Neural cell (in vitro differentiated cells): ENCODE results near the gene FBRSL1. TPM values are rescaled to one million over a fixed set of nuclear protein-coding genes. Genes with fewer than 3 reads are reported as not detected.

ENCODE experiments used
- H2AFZ ChIP-seq: fragments of 200-600, 300-800 bp; sonication (generic), shearing (Covaris generic); 2 replicates; pipeline ENCODE4 v1.6.0; 2014; ENCODE audit warnings: low read depth, mild to moderate bottlenecking, antibody characterized with exemption, low read length, moderate library complexity
- H3F3A ChIP-seq: fragments of 200-600 bp; shearing (Covaris generic); 2 replicates; pipeline ENCODE4 v1.6.1; 2016; ENCODE audit warnings: mild to moderate bottlenecking, moderate library complexity, mixed read lengths, antibody characterized with exemption, low read length; ENCODE audit not compliant: insufficient read depth, poor library complexity, severe bottlenecking
- H3K27ac ChIP-seq: fragments of 200-600, 300-800 bp; sonication (generic), shearing (Covaris generic); 2 replicates; pipeline ENCODE4 v1.5.1; 2014; ENCODE audit warnings: mild to moderate bottlenecking, low read length, moderate library complexity
- H3K27me3 ChIP-seq: fragments of 300-800, 200-600 bp; sonication (generic), shearing (Covaris generic); 2 replicates; pipeline ENCODE4 v1.6.0; 2014; ENCODE audit warnings: mild to moderate bottlenecking, low read depth, low read length, moderate library complexity; ENCODE audit not compliant: insufficient read depth
- H3K36me3 ChIP-seq: fragments of 300-800, 200-600 bp; sonication (generic), shearing (Covaris generic); 2 replicates; pipeline ENCODE4 v1.5.1; 2014; ENCODE audit warnings: mild to moderate bottlenecking, antibody characterized with exemption, low read length, moderate library complexity; ENCODE audit not compliant: insufficient read depth
- H3K4me2 ChIP-seq: fragments of 300-800, 200-600 bp; sonication (generic), shearing (Covaris generic); 2 replicates; pipeline ENCODE4 v1.6.0; 2014; ENCODE audit warnings: mild to moderate bottlenecking, low read length
- H3K4me3 ChIP-seq: fragments of 300-800, 200-600 bp; sonication (generic), shearing (Covaris generic); 2 replicates; pipeline ENCODE4 v1.5.1; 2014; ENCODE audit warnings: mild to moderate bottlenecking, low read length, moderate library complexity
- H3K79me2 ChIP-seq: fragments of 200-600 bp; shearing (Covaris generic); replicated peaks from 2 replicates; pipeline ENCODE4 v1.6.0; 2014; ENCODE audit warnings: mild to moderate bottlenecking, low read length, moderate library complexity; ENCODE audit not compliant: insufficient read depth
- H3K9ac ChIP-seq: fragments of 300-800, 200-600 bp; sonication (generic), shearing (Covaris generic); 2 replicates; pipeline ENCODE4 v1.6.1; 2016; ENCODE audit warnings: mild to moderate bottlenecking, low read length, mixed read lengths
- H3K9me2 ChIP-seq: fragments of 200-600 bp; shearing (Covaris generic); 2 replicates; pipeline ENCODE4 v1.6.1; 2016; ENCODE audit warnings: mild to moderate bottlenecking, low read length, mixed read lengths; ENCODE audit not compliant: insufficient read depth
- H3K9me3 ChIP-seq: fragments of 200-600, 300-800 bp; sonication (generic), shearing (Covaris generic); 2 replicates; pipeline ENCODE4 v1.6.1; 2016; ENCODE audit warnings: mild to moderate bottlenecking, mixed run types, low read length, moderate library complexity, mixed read lengths
- H4K20me1 ChIP-seq: fragments of 200-600 bp; shearing (Covaris generic); 2 replicates; pipeline ENCODE4 v1.6.1; 2016; ENCODE audit warnings: mild to moderate bottlenecking, mixed run types; ENCODE audit not compliant: insufficient read depth
- CTCF ChIP-seq: fragments of 450-650 bp; IDR thresholded peaks from 2 replicates; pipeline ENCODE4 v1.5.1; 2014; ENCODE audit warnings: antibody characterized with exemption, mild to moderate bottlenecking, moderate library complexity; ENCODE audit not compliant: poor library complexity, severe bottlenecking
- EP300 ChIP-seq: fragments of 450-650 bp; conservative IDR thresholded peaks from 2 replicates; pipeline ENCODE4 v1.6.1; 2014; ENCODE audit warnings: antibody characterized with exemption, mild to moderate bottlenecking, moderate library complexity; ENCODE audit not compliant: poor library complexity, severe bottlenecking
- EZH2 ChIP-seq: fragments of 200-600, 300-800 bp; shearing (Covaris generic), sonication (generic); IDR thresholded peaks from 2 replicates; pipeline ENCODE4 v1.6.1; 2014; ENCODE audit warnings: antibody characterized with exemption, low read length, borderline replicate concordance, mild to moderate bottlenecking; ENCODE audit not compliant: insufficient read depth, poor library complexity, severe bottlenecking
- MXI1 ChIP-seq: fragments of 450-650 bp; conservative IDR thresholded peaks from 2 replicates; pipeline ENCODE4 v1.6.1; 2014; ENCODE audit warnings: antibody characterized with exemption, mild to moderate bottlenecking; ENCODE audit not compliant: poor library complexity, severe bottlenecking
- POLR2AphosphoS5 ChIP-seq: IDR thresholded peaks from 2 replicates; pipeline ENCODE4 v1.6.1; 2012
- RAD21 ChIP-seq: fragments of 450-650 bp; conservative IDR thresholded peaks from 2 replicates; pipeline ENCODE4 v1.6.1; 2014; ENCODE audit warnings: antibody characterized with exemption, mild to moderate bottlenecking, moderate library complexity
- REST ChIP-seq: IDR thresholded peaks from 2 replicates; pipeline ENCODE4 v1.6.1; 2012; ENCODE audit warnings: borderline replicate concordance
- SMC3 ChIP-seq: fragments of 450-650 bp; conservative IDR thresholded peaks from 2 replicates; pipeline ENCODE4 v1.6.1; 2014; ENCODE audit warnings: antibody characterized with exemption, mild to moderate bottlenecking, moderate library complexity; ENCODE audit not compliant: poor library complexity
- TAF1 ChIP-seq: IDR thresholded peaks from 2 replicates; pipeline ENCODE4 v1.6.1; 2012; ENCODE audit warnings: low read depth
- polyA plus RNA-seq: library from polyadenylated mRNA; depleted of rRNA; stranded (reverse); fragments of >200 nt; gene quantifications from 2 replicates; pipeline ENCODE4 v1.2.3, GENCODE V29; 2014

Gene FBRSL1
- polyA plus RNA-seq, 1 donor from 2014 or later = 11.9 TPM

- TF ChIP-seq RAD21 = no peak
These were observed 46.9 kb upstream of the FBRSL1 start (continued) for GRCh38 chr12:132443091-132443490.

- TF ChIP-seq MXI1 = no peak
- H4K20me1 ChIP-seq = no peaks in the 10 kb centered on the region
- no peaks in the 10 kb centered on the region for H3K9me3 ChIP-seq
- no peak overlapping the region for H3K4me2 ChIP-seq
- no peaks in the 10 kb centered on the region for H3K79me2 ChIP-seq
- H3K9me2 ChIP-seq = no peaks in the 10 kb centered on the region
- H3K27ac ChIP-seq = no peak overlapping the region
- no peak overlapping the region for H3K4me3 ChIP-seq
- no peak overlapping the region for H2AFZ ChIP-seq
- no peaks in the 10 kb centered on the region for H3K27me3 ChIP-seq
- no peak overlapping the region for H3K9ac ChIP-seq
- no peaks in the 10 kb centered on the region for H3F3A ChIP-seq
- H3K36me3 ChIP-seq = no peaks in the 10 kb centered on the region
These were observed 45.7 kb upstream of the FBRSL1 start for GRCh38 chr12:132444283-132444682.

- Histone ChIP-seq H3K4me3 (no peak overlapping the region), H3K27me3 (no peaks in the 10 kb centered on the region), H3K9me3 (no peaks in the 10 kb centered on the region), H3K9me2 (no peaks in the 10 kb centered on the region), H3K4me2 (no peak overlapping the region), H4K20me1 (no peaks in the 10 kb centered on the region), H3K27ac (no peak overlapping the region), H3F3A (no peaks in the 10 kb centered on the region), H2AFZ (no peak overlapping the region), H3K9ac (no peak overlapping the region), H3K36me3 (no peaks in the 10 kb centered on the region), H3K79me2 (no peaks in the 10 kb centered on the region)
- no peak for TF ChIP-seq RAD21
- TF ChIP-seq MXI1 = no peak
- TF ChIP-seq TAF1 = no peak
- no peak for TF ChIP-seq REST
- no peak for TF ChIP-seq EP300
- no peak for TF ChIP-seq EZH2
- no peak for TF ChIP-seq POLR2AphosphoS5
- TF ChIP-seq SMC3 = no peak
- no peak for TF ChIP-seq CTCF
These were observed 44.7 kb upstream of the FBRSL1 start for GRCh38 chr12:132444957-132445883.
